Measurements from ENCODE around the gene KIF26B.

Gene KIF26B

DNA sequence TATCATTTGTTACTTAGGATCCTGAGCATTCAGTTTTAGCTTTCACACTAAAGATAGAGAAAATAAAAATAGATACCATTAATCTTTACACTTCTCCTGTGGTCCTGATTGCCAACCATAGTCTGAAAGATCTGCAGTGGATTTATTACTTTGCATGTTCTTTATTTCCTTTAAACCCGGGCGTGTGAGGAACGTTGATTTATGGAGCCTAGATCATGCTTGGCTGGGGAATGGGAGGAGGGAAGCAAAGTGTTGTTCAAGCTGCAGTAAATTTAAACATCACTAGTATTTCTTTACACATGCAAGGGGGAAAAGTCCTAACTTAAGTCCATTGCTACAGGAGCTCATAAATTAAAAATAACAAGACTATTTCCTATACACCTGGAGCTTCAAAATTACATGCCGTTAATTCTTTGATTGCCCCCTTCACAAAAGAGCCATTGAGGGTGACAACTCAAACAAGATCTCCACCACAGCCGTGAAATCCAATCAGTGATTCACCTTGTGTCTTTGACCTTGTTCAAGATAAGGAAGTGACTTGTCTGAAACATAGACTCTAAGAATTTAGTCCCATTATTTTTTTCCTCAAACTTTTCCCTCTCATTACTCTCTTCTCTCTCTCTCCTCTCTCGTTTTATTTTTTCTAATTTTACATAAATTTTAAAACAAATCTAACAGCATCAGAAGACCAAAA lies 282.7 kb downstream of the KIF26B start:
- no peak for DNase-seq

DNA sequence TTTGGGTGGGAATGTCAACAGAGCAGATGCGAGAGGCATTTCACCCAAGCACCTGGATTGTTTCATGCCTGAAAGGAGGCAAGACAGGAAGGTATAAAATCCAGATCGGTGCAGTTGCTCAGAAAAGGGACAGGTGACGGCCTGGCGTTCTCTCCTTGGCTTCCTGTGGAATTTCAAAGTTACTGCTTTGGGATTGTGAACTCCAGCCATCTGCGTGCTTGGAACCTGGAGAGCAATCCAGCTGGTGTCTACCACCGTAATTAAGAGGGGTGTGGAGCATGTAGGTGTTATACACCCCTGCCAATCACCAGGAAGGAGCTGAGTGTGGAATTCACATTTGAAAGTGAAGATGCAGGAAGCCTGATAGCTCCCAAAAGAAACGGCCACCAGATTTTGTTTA lies 286.1 kb downstream of the KIF26B start:
- no peak for DNase-seq

DNA sequence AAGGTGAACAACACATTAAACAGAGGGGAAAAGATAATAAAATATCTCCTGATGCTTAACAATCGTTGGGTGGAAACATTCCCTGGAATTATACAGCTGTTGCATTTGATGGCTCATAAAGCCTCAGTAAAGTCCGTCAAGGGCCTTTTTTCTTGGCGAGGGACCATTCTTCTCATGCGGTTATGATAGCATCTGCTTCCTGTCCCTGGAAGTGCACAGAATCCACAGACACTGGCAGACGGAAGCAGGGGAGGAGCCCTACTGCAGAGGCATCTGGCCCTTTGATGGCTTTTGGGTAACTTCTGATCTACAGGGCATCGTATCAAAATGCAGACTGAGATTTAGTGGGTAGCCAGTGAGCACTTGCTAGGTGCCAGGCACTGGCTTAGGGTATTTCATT lies 286.9 kb downstream of the KIF26B start:
- no peak for DNase-seq

DNA sequence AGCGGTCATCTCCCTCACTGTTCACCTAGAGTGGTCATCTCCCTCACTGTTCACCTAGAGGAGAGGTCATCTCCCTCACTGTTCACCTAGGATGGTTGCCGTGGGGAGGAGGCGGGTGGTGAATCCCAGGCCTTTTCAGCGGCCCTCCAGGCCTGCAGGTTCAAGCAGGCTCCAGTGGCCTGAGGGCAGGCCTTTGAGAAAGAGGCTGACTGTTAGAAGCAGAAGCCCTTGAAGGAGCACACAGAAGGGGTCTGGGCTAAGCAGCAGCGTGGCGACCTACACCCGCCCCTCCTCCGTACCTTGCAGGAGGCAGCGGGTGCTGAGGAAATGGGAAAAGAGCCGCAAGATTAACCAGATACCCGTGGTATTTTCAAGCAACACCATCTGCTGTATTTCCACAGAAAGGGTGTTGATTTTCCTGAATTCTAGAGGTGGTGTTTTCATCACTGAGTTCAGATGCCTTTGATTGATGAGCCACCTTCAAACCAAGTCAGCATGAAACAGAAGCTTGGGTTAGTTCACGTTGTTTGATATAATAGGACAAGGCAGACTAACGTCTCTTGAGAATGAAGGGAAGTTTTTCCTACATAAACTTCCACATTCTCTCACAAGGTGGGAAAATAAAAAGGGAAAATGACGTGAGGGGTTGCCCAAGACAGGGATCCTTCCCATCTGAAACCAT lies 289.5 kb downstream of the KIF26B start:
- no peak for DNase-seq

DNA sequence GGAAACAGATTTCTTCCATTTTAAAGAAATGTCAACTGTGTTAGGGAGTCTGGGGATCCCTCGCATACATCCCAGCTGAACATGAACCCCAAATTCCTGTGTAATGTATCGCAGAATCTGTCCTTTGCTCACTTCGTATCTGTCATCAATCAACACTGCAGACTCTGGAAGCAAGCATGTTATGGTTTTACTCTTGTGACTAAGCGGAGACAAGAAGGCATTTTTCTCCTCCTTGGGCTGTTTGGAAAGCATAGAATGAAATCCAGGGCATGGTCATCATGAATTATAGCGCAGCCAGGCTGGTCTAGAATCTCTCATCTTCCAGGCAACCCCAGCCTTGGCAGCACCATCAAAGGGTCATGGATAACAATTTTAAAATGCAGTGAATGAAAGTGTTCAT lies 290.2 kb downstream of the KIF26B start:
- no peak for DNase-seq

DNA sequence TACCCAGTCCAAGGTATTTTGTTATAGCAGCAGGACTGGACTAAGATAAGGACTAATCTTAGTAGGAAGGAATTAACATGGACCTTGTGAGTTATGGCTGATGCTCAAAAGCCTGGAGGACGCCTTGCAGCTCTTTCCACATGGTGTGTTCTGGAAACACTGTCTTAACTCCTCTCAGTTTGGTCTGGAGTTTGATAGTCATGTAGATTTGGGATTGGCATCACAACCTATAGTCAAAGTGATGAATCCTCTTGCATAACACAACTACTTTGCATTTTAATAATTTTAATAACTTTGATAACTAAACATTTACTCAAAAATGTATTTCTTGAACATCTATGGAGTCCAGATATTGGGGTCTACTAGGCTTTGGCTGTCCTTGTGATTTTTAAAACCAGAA lies 293.7 kb downstream of the KIF26B start:
- no peak for DNase-seq

DNA sequence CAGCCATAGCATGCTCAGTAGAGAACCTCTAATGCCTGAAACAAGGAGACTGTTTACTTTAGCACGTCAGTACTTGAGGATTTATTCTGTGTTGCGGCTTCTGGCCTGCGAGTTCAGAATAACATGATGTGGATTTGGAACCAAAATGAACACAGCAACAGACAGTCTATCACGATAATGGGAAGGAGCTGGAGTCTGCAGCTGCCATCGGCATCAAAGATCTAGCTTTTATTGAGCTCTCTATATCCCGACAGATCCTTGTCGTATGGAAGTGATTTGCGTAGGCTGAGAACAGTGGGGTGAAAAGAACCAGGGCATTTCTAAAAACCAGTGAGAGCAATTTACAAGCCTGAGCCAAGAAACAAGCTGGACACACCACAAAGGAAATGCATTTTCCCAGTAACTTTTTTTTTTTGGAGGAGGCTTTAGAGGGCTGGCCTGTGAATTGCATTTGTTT lies 294.2 kb downstream of the KIF26B start:
- no peak for DNase-seq

DNA sequence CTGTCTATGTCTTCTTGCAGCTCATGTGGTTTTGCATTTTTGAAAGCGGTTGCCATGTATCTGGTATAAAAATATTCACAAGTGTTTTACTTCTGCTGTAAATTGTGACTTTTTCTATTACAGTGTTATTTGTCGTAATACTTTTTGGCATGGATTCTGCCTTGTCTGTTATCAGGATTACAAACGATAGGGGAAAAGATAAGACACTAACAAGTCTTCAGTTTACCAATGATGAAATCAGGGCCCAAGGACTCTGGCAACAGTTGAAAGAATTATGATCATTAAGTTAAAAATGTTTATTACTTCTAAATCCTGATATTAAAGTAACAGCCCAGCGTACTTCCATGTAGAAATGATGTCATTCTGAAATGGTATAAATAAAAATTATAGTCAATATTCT lies 298.8 kb downstream of the KIF26B start:
- no peak for DNase-seq

DNA sequence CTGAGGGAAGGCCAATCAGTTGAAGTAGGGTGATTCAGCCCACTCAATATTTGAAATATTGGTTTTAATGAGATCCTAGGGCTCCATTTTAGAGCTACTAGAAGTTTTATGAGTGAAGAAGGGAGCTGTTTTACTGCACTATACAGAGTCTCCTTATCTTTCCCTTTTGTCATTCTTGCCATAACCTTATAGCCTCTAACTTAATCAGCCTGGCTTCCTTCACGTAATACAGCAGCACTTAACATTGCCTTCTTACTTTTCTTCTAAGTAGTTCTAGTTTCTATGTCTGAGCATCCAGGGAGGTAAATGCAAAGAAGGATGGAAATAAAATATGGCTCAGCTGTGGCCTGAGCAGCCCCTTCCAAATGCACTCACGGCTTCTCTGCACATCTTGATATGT lies 299.3 kb downstream of the KIF26B start:
- DNase-seq: no peak

DNA sequence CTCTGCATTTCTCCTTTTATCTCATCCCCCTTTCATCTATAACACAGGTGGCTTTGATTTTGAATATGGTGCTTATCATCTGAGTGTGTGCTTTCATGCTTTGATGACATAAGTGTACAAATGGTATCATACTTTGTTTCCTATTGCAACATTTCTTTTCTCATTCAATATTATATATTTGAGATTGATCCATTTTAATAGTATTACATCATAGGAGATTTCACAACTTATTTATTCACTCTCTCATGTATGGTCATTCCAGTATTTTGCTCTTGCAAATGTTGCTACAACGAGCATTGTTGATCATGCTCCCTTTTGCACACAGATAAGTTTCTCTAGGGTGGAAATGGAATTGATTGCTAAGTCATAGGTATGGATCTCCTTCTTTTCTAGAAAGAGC lies 302.8 kb downstream of the KIF26B start:
- DNase-seq: no peak

DNA sequence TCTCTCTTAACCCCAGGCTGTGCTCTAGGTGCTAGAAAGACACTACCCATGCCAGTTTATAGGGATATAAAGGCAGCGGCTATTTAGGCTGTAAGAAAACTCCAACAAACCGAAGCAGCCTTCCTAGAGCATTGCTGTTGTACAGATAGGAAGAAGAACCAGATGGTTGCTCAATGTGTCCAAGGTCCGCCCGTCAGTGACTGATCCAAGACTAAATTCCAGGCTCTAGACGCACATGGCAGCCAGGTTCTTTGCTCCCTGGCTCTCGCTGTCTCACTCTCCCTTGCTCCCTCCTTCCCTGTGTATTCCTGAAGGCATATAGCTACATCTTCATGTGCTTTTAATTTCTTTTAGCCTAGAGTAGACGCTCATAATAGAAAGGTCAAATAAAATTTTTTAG lies 303.4 kb downstream of the KIF26B start:
- DNase-seq: no peak

DNA sequence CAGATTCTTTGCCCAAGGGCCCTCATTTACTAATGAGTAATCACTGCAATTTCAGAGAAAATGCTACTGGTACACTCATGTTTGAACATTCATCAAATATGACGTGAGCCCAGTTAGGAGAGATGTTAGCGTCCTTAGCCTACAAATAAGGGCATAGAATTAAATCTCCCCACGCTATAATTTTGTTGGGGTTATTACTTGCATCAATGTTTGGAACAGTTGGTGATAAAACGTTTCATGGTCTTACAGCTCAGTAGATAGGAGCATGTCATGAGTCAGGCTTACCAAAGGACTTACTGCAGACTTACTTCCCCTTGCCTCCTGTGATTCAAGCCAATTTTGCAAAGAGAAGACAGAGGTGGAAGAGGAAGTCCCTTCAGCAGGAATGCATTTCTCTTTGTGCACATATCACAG lies 304.0 kb downstream of the KIF26B start:
- no peak for DNase-seq

DNA sequence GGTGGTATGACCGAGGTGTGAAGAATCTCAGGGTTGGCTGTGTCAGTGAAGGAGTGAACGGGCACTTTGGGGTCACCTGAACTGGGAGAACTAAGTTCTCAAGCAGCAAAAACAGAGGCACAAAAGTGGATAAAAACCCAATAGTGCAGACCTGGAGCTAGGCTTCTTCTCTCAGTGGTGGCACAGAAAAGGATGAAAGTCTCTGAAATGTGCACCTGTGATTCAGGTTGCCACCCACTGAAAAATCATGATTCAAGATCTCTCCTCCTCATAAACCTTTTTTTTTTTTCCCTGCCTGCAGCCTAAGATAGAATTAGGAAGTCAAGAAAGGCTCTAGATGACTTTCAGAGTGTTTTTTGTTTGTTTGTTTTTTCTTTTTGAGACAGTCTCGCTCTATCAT lies 304.8 kb downstream of the KIF26B start:
- DNase-seq: no peak

DNA sequence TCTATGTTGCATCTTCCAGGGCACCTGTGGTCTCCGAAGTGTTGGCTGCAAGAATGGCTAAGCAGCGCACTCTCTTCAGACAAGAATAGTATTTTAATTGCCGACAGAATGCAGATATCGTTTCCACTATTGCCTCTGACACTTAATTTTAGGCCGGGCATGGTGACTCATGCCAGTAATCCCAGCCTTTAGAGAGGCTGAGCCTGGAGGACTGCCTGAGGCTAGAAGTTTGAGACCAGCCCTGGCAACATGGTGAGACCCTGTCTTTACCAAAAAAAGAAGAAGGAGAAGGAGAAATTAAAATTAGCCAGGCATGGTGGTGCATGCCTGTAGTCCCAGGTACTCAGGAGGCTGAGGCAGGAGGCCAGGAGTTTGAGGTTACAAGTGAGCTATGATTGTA lies 306.9 kb downstream of the KIF26B start:
- DNase-seq: no peak

DNA sequence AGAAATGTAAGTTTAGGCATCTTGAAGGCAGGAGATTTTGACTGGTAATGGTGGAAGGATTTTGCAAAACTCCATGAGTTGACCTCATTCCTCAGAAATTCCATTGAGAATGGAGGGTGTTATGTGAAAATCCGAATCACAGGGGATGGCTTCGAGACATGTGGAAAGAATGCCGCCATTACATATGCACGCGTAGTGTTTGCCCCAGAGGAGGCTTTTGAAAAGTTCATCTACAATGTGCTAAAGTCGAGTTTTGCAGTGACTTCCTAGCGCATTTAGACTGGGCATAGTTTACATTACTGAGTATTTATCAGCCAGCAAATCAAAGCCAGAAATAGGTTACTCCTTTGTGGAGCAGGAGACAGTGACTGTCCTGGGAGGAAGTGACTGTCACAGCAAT lies 307.4 kb downstream of the KIF26B start:
- DNase-seq: no peak

DNA sequence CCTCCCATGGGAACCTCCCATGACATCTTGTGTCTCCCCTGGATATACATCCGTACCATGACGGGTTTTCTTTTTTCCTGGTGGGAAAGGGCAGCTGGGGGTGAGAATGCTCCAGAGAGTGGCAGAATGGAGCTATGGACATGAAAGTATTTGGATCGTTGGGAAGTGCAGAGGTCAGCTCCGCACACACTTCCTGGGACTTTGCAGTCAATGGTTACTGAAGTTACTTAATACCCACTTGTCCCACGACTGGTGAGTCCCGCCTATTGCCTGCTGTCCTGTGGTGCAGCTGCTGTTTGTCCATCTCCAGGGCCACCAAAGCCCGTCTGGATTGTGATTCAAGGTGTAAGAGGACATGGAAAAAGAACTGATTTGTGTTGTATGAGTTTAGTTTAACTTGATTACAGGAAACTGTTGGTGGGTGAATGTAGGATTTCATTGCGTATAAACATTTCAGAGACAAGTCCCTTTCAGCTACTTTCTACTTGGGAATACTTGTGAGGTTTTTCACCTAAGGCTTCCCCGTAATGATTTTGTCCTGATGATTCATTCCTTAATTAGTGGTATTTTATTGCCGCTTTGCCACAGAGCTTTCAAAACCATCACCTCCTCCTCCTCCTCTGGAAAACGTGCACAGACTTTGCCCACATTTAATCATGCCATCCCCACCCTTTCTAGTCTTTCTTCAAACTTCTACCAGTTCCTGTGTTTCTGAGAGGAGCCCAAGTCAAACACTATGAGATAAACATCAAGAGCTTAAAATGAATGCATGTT lies 308.8 kb downstream of the KIF26B start:
- DNase-seq: no peak

DNA sequence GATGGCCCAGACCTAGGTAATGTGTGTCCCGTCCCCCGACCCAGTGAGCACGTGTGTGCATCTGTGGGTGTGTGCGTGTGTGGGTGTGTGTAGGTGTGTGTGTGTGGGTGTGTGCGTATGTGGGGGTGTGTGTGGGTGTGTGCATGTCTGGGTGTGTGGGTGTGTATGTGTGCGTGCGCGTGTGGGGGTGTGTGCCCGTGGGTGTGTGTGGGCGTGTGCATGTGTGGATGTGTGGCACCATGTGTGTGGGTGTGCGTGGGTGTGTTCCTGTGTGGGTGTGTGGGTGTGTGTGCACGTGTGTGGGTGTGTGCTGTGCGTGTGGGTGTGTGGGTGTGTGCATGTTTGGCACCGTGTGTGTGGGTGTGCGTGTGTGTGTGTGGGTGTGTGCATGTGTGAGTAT lies 309.5 kb downstream of the KIF26B start:
- DNase-seq: no peak

DNA sequence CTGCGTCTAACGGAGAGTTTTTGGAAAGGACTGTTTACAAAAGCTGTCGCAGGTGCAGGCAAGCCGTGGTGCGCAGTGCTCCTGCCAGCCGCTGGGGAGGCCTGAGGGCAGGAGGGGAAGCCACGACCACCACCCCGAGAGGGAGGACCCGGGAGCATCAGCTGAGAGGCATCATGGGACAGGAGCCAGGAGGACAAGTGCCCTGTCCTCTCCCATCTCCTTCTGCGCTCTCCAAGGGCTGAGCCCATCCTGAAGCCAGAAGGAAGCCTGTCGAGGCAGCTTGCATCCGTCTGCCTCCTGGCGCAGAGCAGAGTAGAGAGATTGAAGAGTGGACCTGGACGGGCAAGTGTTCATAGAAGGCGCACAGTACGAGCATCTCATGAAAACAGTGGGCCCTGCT lies 310.9 kb downstream of the KIF26B start:
- no peak for DNase-seq

DNA sequence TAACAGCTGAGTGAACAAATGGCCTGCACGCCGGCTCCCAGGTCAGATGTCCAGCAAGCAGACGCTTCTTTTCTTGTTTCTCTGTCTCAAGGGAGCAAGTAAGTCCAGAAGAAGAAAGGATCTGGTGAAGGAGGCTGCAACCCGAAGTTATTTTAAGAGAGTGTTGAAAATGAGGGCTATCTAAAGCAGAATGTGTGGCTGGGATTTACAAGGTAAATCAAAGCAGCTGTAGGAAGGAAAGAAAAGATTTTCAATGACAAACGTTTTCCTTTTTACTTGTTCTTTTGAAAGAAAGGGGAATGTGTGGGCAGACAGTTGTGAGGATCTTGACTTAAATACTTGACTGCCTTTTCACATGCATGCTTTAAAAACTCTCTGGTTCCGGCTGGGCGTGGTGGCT lies 311.5 kb downstream of the KIF26B start:
- DNase-seq: no peak

DNA sequence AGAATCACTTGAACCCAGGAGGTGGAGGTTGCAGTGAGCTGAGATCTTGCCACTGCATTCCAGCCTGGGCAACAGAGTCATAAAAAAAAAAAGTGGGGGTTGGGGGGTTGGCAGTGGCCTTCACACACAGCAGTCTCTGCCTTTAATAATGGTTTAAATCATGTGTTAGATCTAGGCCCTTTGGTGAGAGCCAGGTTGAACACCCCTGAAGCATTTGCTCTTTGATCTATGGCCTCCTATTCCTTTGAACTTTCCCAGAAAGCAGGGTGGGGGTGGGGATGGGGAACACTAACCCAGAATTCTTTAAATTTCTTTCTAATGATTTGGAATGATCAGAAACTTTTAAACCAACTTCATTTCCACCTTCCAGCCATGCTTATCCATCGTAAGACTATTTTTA lies 313.0 kb downstream of the KIF26B start:
- DNase-seq: no peak

DNA sequence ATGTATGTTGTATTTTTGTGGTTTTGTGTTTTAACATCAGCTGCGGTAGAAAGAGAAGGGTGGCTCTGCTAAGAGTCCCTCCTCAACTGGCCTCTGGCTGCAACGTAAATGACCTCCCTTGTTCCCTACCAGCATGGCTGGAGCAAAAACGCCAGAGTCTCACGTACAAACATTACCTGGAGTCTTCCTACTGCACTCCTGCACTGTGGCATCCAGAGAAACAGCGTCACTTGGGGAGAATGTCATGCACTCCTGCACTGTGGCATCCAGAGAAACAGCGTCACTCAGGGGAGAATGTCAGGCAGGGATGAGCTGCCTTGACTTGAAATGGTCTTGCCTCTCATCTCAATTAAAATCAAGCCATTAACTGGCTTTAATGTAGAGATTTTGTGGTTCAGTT lies 314.2 kb downstream of the KIF26B start:
- no peak for DNase-seq

DNA sequence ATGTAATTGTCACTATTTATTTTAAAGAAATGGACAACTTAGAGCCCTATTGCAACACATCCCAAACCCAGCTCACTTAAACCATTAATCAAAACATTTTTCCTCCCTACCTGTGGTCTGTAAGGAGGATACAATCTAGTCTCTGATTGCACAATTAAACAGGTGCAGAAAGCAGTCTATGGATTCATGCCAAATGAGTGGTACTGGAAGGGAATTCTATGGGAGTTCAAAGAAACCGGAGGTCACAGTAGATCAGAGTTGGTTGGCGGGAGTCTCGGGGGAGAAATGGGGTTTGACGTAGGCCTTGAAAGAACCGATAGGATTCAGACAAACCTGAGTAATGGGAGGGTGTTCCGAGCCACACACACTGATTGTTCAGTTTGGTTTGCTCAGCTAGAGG lies 314.9 kb downstream of the KIF26B start:
- no peak for DNase-seq

DNA sequence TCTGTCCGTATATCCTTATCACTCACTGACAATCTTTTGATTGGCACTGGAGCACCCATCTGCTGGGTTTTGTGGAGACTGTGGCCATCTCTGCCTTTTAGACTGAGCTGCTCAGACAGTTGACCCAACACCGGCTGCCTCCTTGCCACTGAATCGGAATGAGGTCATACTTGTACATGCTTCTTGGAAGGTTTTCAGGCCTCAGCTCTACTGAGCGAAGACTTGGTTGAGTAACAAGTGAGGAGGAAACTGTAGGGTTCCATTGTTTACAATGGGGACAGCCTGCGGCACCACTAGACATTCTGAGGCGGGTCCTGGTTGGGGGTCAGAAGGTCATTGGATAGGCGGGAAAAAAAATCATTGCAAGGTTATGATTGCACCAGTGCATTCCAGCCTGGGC lies 320.3 kb downstream of the KIF26B start:
- no peak for DNase-seq

DNA sequence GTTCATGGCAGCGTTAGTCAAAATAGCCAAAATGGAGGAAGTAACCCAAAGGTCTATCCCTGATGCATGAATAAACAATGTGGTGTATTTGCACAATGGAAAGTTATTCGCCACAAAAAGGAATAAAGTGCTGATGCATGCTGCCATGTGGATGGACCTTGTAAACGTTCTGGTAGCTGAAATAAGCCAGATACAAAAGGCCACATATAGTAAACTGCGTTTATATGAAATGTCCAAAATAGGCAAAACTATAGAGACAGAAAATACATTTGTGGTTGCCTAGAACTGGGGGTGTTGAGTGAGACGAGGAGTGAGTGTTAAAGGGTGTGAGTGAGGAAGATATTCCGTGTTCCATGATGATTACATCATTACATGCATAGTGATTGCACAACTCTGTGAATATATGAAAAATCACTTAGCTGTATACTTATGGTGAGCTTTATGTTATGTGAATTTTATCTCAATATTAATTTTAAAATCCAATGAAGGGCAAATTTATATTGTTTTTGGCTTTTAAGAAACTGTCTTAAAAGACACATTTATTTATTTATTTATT lies 321.3 kb downstream of the KIF26B start:
- DNase-seq: no peak
